Activated CD4-positive, alpha-beta T cell treated with anti-CD3 and anti-CD28 coated beads for 24 hours (primary cell): ENCODE results near the gene CD247.

Source experiments
- DNase-seq, 2 donors: peaks; one replicate each; pipeline ENCODE4 v3.0.0-alpha.2; 2020; ENCODE audit warnings: low read depth in 2 of 2

The CD247 gene

GRCh38 chr1:167463080-167463479 is 55.2 kb downstream of the CD247 start:
- no peak for DNase-seq

DNA sequence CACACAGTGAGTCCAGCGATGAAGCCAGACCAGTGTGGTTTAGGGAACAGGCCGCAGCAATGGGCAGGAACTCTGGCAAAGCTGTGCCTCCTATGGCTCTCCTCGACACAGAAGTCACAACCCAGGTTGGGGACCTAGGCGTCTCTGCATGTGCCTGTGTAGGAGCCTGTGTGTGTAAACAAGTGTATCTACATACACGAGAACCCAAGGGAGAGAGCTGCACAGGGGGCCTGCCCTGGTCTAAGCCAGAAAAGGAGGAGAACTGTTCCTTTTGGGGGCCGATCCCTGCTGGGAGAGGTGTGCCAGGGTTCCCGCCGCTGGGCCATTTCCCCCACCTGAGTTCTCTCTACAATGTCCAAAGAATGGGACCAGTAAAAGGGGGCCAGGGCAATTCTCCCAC is 56.0 kb downstream of the CD247 start:
- DNase-seq: no peak

GRCh38 chr1:167460836-167461235 is 57.5 kb downstream of the CD247 start:
- DNase-seq: no peak

- no peak for DNase-seq
Measured at GRCh38 chr1:167457936-167458584, 60.3 kb downstream of the CD247 start.

DNA sequence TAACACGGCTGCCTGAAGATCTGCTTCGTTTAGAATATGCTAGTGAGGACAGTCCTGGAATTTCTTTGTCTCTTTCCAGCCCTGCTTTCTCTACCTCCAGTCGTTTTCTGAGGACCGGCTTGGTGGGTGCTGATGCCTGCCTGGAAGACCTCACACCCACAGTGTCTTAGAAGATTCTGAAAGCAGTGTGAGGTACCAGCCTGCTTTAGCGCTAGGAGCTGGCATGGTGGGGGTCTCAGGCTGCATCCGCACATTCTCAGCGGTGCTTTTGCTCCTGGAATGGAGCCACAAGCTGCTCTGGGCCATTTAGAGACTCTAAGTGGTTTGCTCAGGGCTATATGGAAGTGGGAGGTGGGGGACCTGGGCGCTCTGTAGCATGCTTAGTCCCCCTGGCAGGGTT is 61.4 kb downstream of the CD247 start:
- no peak for DNase-seq

DNA sequence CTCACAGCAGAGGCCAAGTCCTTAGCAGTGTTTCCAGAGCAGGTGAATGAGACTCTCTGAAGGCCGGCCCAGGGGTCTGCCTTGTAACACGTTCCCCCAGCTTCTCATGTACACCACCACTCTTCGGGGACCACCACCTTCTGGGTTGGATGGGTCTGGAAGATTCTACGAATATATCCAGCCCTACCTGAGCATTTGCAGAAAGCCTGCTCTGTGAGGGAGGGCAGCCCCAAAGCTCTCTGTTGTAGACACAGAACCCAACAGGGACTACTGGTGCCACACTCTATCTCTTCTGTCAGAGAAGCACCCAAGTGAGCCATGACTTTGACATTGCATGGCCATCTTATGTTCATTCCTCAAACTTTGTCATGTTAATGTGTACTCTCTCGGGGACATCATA is 61.8 kb downstream of the CD247 start:
- DNase-seq: no peak

DNA sequence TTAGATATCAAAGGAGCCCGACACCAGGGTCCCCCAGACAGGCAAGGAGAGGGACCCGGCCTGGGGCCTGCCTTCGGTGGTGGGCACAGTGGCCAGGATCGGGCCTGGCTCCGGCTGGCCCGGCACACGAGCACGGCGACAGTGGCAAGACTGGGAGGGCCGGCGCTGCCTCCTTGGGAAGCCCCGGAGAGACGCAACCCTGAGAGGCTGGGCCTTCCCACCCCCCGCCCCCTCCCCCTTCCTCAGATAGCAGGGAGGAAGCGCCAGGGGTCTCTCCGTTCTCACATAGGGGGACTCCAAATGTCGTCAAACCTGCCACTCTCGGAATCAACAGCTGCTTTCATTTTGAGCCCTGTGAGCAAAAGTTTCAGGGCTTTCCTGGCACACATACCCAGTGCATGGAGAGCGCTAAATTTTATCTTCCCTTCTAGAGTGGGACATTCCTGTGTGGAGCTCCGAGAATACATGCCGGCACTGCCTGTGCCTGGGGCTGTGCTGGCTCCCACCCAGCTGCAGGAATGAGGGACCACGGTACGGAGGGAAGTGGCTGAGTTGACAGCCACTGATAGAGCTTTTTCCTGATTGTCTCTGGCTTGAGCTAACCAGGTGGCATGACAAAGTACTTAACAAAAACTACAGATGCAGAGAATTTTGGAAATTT is 62.4 kb downstream of the CD247 start:
- no peak for DNase-seq

GRCh38 chr1:167454894-167455785 is 63.2 kb downstream of the CD247 start:
- peak; percentile 53 to 60 for DNase-seq

GRCh38 chr1:167454304-167454893 is 63.9 kb downstream of the CD247 start:
- DNase-seq: no peak

DNA sequence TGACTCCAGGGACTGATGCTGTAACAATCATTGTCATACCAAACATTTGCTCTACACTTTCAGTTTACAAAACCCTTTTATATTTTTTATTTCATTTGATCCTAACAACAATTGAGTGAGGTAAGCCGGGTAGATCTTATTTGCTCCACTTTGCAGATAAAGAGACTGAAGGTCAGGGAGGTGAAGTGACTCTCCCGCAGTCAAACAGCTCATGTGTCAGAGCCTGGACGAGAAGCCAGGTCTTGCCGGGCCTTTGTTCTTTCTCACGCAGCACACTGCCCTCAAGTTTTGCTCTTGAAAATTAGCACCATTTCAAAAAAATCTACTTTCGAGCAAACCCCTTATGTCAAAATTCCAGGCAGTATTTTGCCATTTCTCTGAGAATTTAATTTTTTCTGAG is 65.2 kb downstream of the CD247 start:
- no peak for DNase-seq

- no peak for DNase-seq
Measured at GRCh38 chr1:167452483-167452882, 65.8 kb downstream of the CD247 start.

DNA sequence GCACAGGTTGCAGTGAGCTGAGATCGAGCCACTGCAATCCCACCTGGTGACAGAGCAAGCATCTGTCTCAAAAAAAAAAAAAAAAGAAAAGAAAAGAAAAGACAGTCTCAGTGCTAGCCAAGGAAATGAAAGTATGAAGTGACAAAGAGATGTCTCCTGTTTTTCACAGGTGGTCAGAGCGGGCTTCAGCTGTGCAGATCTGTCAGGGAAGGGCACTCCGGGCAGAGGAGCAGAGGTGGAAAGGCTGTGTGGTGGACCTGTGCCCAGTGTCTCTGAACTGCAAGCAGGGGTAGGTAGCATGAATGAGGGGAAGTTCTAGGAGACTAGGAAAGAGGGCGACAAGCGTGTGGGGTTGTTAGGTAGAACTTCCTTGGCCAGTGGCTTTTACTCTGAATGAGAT is 67.5 kb downstream of the CD247 start:
- DNase-seq: no peak

DNA sequence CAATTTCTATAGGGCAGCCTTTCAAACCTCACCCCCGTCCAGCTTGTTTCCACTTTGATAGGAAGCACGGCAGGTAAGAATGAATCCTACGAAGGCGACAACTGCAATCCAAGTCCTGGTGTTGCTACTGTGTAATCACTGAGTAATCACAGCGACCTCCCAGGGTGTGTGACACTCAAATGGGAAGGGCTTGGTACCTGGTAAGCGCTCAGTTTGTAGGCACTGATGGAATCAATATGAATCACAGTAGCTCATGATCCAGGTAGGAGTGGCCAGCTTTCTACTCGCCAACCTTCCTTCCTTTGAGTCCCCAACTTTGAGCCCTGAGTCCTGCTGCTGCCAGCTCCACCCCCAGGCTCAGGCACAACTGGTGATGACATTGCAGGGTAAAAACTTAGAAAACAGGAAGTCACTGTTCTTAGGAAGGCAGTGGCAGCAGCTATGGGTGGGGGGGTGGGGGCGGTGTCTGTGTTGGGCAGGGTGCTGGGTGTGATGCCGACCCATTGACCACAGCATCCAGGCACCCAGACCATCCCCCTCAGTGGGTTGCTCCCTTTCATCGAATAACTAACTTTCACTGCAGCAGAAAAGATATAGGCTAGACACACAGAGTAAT is 70.7 kb downstream of the CD247 start:
- DNase-seq: peak; percentile 43 to 49

DNA sequence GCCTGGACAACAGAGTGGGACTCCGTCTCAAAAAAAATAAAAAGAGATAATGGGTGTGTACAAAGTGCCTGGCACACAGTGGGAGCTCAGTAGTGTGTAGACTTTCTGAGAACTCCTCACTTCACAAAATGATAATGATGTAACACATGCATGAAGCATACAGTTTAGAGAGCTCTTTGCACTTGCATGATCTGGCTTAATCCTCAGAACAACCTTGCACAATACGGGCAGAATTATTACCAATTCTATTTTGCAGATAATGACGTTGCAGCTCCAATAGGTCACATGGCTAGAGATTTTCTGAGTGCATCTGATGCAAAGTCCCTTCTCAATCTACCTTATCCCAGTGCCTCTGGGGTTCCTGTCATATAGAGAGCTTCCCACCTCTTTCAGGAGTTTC is 71.4 kb downstream of the CD247 start:
- no peak for DNase-seq

- DNase-seq: no peak
Measured at GRCh38 chr1:167443757-167444156, 74.6 kb downstream of the CD247 start.

GRCh38 chr1:167442854-167443565 is 75.3 kb downstream of the CD247 start:
- no peak for DNase-seq

GRCh38 chr1:167442142-167442848 is 76.0 kb downstream of the CD247 start:
- peak; percentile 84 to 85 for DNase-seq

- no peak for DNase-seq
Measured at GRCh38 chr1:167441222-167441621, 77.1 kb downstream of the CD247 start.

GRCh38 chr1:167440776-167441175 is 77.6 kb downstream of the CD247 start:
- DNase-seq: no peak

GRCh38 chr1:167440345-167440744 is 78.0 kb downstream of the CD247 start:
- DNase-seq: no peak
